ENCODE results near the gene FAM131A.

Gene FAM131A

GRCh38 chr3:184321666-184322065 lies 15.7 kb upstream of the FAM131A start:
- no peak for ATAC-seq
- TF ChIP-seq TCF4 (CRISPR knock-in tag; IDR thresholded peaks at IDR 0.05; ENCODE audit: borderline replicate concordance) (no peak), ZNF70 (CRISPR knock-in tag; IDR thresholded peaks at IDR 0.05) (no peak), GLIS3 (CRISPR knock-in tag; IDR thresholded peaks at IDR 0.05) (no peak), OSR1 (CRISPR knock-in tag; IDR thresholded peaks at IDR 0.05) (no peak), RARB (CRISPR knock-in tag; IDR thresholded peaks at IDR 0.05) (no peak), ISL1 (CRISPR knock-in tag; IDR thresholded peaks at IDR 0.05) (no peak), BACH2 (CRISPR knock-in tag; IDR thresholded peaks at IDR 0.05; ENCODE audit: borderline replicate concordance) (no peak), CREB5 (CRISPR knock-in tag; IDR thresholded peaks at IDR 0.05; ENCODE audit: low read depth) (no peak), ZC3H10 (CRISPR knock-in tag; IDR thresholded peaks at IDR 0.05) (no peak), ARNTL (CRISPR knock-in tag; IDR thresholded peaks at IDR 0.05; ENCODE audit: borderline replicate concordance, low read depth) (no peak), POU6F1 (CRISPR knock-in tag; IDR thresholded peaks at IDR 0.05; ENCODE audit: borderline replicate concordance, low read depth) (no peak), CSRNP3 (CRISPR knock-in tag; IDR thresholded peaks at IDR 0.05) (no peak), TSHZ2 (CRISPR knock-in tag; IDR thresholded peaks at IDR 0.05) (no peak), PATZ1 (CRISPR knock-in tag; IDR thresholded peaks at IDR 0.05; ENCODE audit: borderline replicate concordance) (no peak), ZFP30 (CRISPR knock-in tag; IDR thresholded peaks at IDR 0.05) (no peak), ZFP3 (CRISPR knock-in tag; IDR thresholded peaks at IDR 0.05) (no peak), ESRRG (CRISPR knock-in tag; IDR thresholded peaks at IDR 0.05) (no peak)

GRCh38 chr3:184322731-184323487 lies 14.5 kb upstream of the FAM131A start:
- TF ChIP-seq POU6F1 (CRISPR knock-in tag; IDR thresholded peaks at IDR 0.05; ENCODE audit: borderline replicate concordance, low read depth) = no peak
- TF ChIP-seq GLIS3 (CRISPR knock-in tag; IDR thresholded peaks at IDR 0.05) = no peak
- TF ChIP-seq ZNF8 (CRISPR knock-in tag; IDR thresholded peaks at IDR 0.05) = no peak
- no peak for TF ChIP-seq ARNTL (CRISPR knock-in tag; IDR thresholded peaks at IDR 0.05; ENCODE audit: borderline replicate concordance, low read depth)
- TF ChIP-seq ESRRG (CRISPR knock-in tag; IDR thresholded peaks at IDR 0.05) = no peak
- no peak for TF ChIP-seq OSR1 (CRISPR knock-in tag; IDR thresholded peaks at IDR 0.05)
- no peak for TF ChIP-seq CSDC2 (CRISPR knock-in tag; IDR thresholded peaks at IDR 0.05)
- no peak for TF ChIP-seq PPARA (CRISPR knock-in tag; IDR thresholded peaks at IDR 0.05; ENCODE audit: borderline replicate concordance)
- no peak for TF ChIP-seq ZFP3 (CRISPR knock-in tag; IDR thresholded peaks at IDR 0.05)
- no peak for TF ChIP-seq SNAI2 (CRISPR knock-in tag; IDR thresholded peaks at IDR 0.05)
- no peak for TF ChIP-seq PATZ1 (CRISPR knock-in tag; IDR thresholded peaks at IDR 0.05; ENCODE audit: borderline replicate concordance)
- TF ChIP-seq ZNF70 (CRISPR knock-in tag; IDR thresholded peaks at IDR 0.05) = no peak
- TF ChIP-seq BACH2 (CRISPR knock-in tag; IDR thresholded peaks at IDR 0.05; ENCODE audit: borderline replicate concordance) = no peak
- ATAC-seq = no peak

Measured in SK-N-SH treated with all-trans-retinoic acid at 6 μM for 48 hours (cell line).